ENCODE results near the gene DLGAP4. TPM values are rescaled to one million over a fixed set of nuclear protein-coding genes. Genes with fewer than 3 reads are reported as not detected.

DLGAP4 gene
- total and polyA plus RNA-seq, 10 of the 15 experiments (the other 5 are each of a cell fraction or from before 2014, with no cell fraction given): 0.42 to 43.3 (median 19.0) TPM

GRCh38 chr20:36315545-36316351 is 9.6 kb downstream of the DLGAP4 start:
- DNase-seq (ENCODE audit: low read depth, low spot score) (no peak), FAIRE-seq (no peak), ATAC-seq (no peak; the same call in none of the 3 replicates)
- SMC1A ChIA-PET (ENCODE audit: uncharacterized antibody, unreplicated experiment): no interaction called here
- Histone ChIP-seq H3K36me3 (ENCODE audit: control insufficient read depth in 2 of 2, insufficient read depth in 2 of 2, low read length in 1 of 2) (no peaks in the 10 kb centered on the region), H4K20me1 (ENCODE audit: control insufficient read depth, insufficient read depth) (no peaks in the 10 kb centered on the region), H2AFZ (ENCODE audit: control insufficient read depth, low read depth, low read length) (no peak overlapping the region), H3K9me3 (replicated peaks; ENCODE audit: control insufficient read depth, insufficient read depth, low read length) (no peaks in the 10 kb centered on the region), H3K4me2 (ENCODE audit: control insufficient read depth, insufficient read depth) (no peak overlapping the region), H3K27ac (ENCODE audit: control insufficient read depth, insufficient read depth) (no peak overlapping the region), H3K4me3 (no peak overlapping the region), H3K79me2 (ENCODE audit: control insufficient read depth, insufficient read depth, low read length) (no peaks in the 10 kb centered on the region), H3K27me3 (replicated peaks in 1 of 2; ENCODE audit: control insufficient read depth in 2 of 2, insufficient read depth in 2 of 2, low read length in 1 of 2) (no peaks in the 10 kb centered on the region), H3K9ac (ENCODE audit: control insufficient read depth, insufficient read depth, low read length) (no peak overlapping the region), H3K4me1 (ENCODE audit: control insufficient read depth, insufficient read depth, low read length) (no peaks in the 10 kb centered on the region)
- intact Hi-C loops (cut with micrococcal nuclease; ENCODE audit: unreplicated experiment): no loop called here
- 49% methylated on average over 11 of the region's 11 CpGs for WGBS (ENCODE audit: insufficient coverage, insufficient replicate concordance, low lambda C conversion rate, missing lambda C conversion rate)
- no TSS peak for BruUV-seq (replicated peaks)
- POLR2A ChIA-PET: no interaction called here
- in situ Hi-C loops (cut with MboI): no loop called here
- RAD21 ChIA-PET (ENCODE audit: unreplicated experiment): no interaction called here
- CTCF ChIA-PET: no interaction called here
- TF ChIP-seq TCF12 (IDR thresholded peaks at IDR 0.05; ENCODE audit: low read depth, low read length): no peak
- TF ChIP-seq, protein P1, sequence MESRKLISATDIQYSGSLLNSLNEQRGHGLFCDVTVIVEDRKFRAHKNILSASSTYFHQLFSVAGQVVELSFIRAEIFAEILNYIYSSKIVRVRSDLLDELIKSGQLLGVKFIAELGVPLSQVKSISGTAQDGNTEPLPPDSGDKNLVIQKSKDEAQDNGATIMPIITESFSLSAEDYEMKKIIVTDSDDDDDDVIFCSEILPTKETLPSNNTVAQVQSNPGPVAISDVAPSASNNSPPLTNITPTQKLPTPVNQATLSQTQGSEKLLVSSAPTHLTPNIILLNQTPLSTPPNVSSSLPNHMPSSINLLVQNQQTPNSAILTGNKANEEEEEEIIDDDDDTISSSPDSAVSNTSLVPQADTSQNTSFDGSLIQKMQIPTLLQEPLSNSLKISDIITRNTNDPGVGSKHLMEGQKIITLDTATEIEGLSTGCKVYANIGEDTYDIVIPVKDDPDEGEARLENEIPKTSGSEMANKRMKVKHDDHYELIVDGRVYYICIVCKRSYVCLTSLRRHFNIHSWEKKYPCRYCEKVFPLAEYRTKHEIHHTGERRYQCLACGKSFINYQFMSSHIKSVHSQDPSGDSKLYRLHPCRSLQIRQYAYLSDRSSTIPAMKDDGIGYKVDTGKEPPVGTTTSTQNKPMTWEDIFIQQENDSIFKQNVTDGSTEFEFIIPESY (IDR thresholded peaks at IDR 0.05): no peak
- TF ChIP-seq POLR2AphosphoS5 (IDR thresholded peaks at IDR 0.05; ENCODE audit: low read length): no peak
- no peak for TF ChIP-seq CHD4 (IDR thresholded peaks at IDR 0.05)
- TF ChIP-seq SIX5 (IDR thresholded peaks at IDR 0.05; ENCODE audit: low read depth, low read length, severe bottlenecking): no peak
- TF ChIP-seq ZSCAN29 (IDR thresholded peaks at IDR 0.05): no peak
- no peak for TF ChIP-seq TAF1 (IDR thresholded peaks at IDR 0.05; ENCODE audit: borderline replicate concordance, low read depth, low read length)
- no peak for TF ChIP-seq ATF7 (IDR thresholded peaks at IDR 0.05; ENCODE audit: low read depth)
- no peak for TF ChIP-seq PRDM15 (CRISPR knock-in tag; IDR thresholded peaks at IDR 0.05)
- TF ChIP-seq ZBTB11 (CRISPR knock-in tag; IDR thresholded peaks at IDR 0.05): no peak
- TF ChIP-seq RBBP5 (conservative IDR thresholded peaks at IDR 0.05): no peak
- no peak for TF ChIP-seq STAT3 (IDR thresholded peaks at IDR 0.05; ENCODE audit: low read depth, low read length)

All from GM12878 (cell line).